Stimulated activated naive B cell treated with anti-CD40 and anti-IgM and Interleukin-4, amounts not matched to agents 10 μg/mL and 1 μg/mL and 100 μg/mL, for 72 hours (primary cell): Measurements from ENCODE around the gene TMEM190.

Source experiments
- ATAC-seq, 2 donors: fragments of 150-1000 bp; cut with Tn5 transposase; replicated peaks; 2 replicates each; pipeline ENCODE4 v1.10.0; 2021; ENCODE audit warnings: moderate library complexity in 1 of 2
- DNase-seq: peaks from one replicate; pipeline ENCODE4 v3.0.0; 2021
- H3K27ac Mint-ChIP-seq: one replicate; pipeline ENCODE4 v1.8.0; 2022; ENCODE audit warnings: mild to moderate bottlenecking, mixed read lengths
- H3K27me3 Mint-ChIP-seq, 2 donors: one replicate each; pipeline ENCODE4 v1.8.0; 2022; ENCODE audit warnings: mixed read lengths in 2 of 2
- H3K36me3 Mint-ChIP-seq, 2 donors: one replicate each; pipeline ENCODE4 v1.8.0; 2022; ENCODE audit warnings: mixed read lengths in 2 of 2, mild to moderate bottlenecking in 1 of 2
- H3K4me1 Mint-ChIP-seq, 2 donors: one replicate each; pipeline ENCODE4 v1.8.0; 2022; ENCODE audit warnings: mixed read lengths in 2 of 2, mild to moderate bottlenecking in 1 of 2
- H3K4me3 Mint-ChIP-seq, 2 donors: one replicate each; pipeline ENCODE4 v1.8.0; 2022; ENCODE audit warnings: mild to moderate bottlenecking in 2 of 2, mixed read lengths in 2 of 2, moderate library complexity in 1 of 2
- H3K9me3 Mint-ChIP-seq, 2 donors: one replicate each; pipeline ENCODE4 v1.8.0; 2022; ENCODE audit warnings: mixed read lengths in 2 of 2, mild to moderate bottlenecking in 1 of 2

TMEM190 gene

DNA sequence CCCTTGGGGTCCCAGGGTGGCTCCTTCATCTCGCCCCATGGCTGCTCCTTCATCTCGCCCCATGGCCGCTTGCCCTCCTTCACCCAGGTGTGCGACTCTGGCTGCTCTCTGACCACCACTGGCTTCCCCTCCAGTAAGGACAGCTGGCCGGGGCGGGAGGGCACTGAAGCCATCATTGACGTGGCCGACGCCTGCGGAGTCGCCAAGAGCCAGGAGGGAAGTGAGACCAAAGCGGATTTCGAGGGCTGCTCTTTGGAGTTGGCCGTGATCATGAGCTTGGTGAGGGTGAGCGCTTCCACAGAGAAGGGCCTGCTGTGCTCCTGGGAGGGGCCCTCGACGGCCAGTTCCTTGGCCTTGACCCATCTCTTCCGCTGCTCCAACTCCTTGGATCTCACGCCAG is 18.1 kb upstream of the TMEM190 start:
- Mint-ChIP-seq H3K9me3 (no peaks in the 10 kb centered on the region), H3K4me1 (peaks cover 4 to 8% of the 10 kb centered on the region in 2 donors), H3K4me3 (no peak overlapping the region), H3K27ac (no peak overlapping the region), H3K36me3 (peaks cover 1 to 4% of the 10 kb centered on the region in 2 donors), H3K27me3 (peaks cover 43 to 54% of the 10 kb centered on the region in 2 donors)
- DNase-seq = no peak
- no peak for ATAC-seq

DNA sequence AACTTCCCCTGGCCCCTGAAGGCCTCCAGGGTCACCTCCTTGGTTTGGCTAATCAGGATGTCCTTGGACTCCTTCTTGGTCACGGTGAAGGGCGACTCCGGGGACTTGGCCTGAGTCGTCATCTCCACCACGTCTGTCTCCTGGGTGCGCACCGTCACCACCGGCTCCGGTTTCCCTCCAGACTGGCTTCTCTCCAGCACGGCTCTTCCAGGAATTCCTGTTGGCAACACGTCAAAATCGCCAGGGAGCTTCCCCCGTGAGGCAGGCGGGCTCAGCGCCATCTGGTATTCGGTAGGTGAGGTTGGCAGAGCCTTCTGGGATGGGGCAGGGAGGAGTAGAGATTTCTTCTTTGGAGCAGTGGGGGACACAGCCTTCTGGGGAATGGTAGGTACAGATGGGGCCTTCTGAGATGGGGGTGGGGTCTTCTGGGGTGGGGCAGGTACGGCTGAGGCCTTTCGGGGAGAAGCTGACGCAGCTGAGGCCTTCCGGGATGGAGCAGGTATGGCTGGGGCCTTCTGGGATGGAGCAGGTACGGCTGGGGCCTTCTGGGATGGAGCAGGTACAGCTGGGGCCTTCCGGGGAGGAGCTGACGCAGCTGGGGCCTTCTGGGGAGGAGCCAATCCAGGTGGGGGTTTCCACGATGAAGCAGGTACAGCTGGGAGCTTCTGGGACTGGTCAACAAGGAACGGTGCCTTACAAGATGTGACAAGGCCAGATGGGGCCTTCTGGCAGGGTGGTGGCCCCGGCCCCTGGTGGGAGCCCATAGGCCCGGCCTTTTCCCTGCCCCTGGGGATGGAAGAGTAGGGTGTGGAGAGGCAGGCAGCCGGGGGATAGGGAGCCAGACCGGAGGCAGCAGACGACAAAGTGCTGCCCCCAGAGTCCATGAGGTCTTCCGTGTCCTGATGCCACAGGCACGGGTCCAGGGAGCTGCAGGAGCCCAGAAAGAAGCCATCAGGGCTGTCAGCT is 17.4 kb upstream of the TMEM190 start:
- no peak overlapping the region for H3K27ac Mint-ChIP-seq
- H3K27me3 Mint-ChIP-seq = peaks cover 35 to 54% of the 10 kb centered on the region in 2 donors
- no peaks in the 10 kb centered on the region for H3K9me3 Mint-ChIP-seq
- peaks cover 0 to under 1% of the 10 kb centered on the region in 2 donors for H3K4me1 Mint-ChIP-seq
- DNase-seq (no peak), ATAC-seq (no peak)
- H3K36me3 Mint-ChIP-seq = peaks cover 1 to 4% of the 10 kb centered on the region in 2 donors
- H3K4me3 Mint-ChIP-seq = no peak overlapping the region

DNA sequence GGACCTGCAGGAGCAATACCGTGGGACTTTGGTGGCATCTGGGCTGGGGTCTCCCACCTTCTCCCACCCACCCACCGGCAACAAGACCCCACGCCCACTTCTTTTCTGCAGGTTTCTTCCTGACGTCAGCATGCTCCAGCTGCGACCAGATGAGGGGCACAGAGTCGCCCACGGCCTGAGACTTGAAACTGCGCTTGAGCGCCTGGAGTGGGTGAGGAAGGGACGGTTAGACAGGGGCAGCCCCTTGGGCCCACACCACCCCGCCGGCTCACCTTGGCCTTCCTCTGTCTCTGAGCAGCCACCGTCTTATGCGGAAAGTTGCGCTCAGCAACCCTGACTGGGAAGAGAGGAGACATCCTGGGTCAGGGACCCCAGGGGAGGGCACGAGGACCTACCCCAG is 15.7 kb upstream of the TMEM190 start:
- no peak for ATAC-seq

DNA sequence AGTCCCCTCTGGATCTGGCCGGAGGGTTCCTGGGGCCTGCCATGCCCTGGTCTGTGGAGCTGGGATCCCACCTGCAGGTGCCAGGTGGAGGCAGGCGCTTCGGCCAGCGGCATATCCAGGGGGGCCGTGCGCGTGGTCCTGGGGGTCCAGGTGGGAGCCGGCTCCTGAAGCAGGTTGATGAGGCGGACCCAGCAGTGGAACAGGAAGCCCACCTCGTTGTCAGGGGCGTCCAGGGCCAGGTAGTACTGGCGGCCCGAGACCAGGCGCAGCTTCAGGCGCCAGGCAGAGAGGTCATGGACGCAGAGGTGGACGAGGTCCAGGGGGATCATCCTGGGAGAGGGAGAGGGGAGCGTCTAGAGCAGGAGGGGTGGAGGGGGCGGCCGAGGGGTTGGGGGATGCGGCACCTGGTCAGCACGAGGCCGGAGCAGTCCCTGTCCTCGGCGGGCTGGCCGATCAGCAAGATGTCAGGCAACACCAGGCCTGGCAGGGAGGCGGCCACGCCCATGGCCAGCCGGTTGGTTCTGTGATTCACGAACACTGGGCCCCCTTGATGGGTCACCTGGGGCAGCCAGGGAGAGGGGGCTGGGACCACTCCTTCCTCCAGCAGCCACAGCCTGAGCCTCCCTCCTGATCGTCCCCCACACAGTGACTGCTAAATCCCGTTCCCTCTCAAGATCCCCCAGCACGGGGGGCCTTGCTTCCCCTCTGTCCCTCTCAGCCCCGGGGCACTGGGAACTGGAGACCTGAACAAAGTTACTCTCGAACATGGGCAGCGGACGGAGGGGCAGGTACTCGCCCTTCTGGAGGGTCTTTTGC is 14.2 kb upstream of the TMEM190 start:
- Mint-ChIP-seq H3K36me3 (peaks cover under 1 to 1% of the 10 kb centered on the region in 2 donors), H3K4me3 (no peak overlapping the region), H3K27me3 (peaks cover 27 to 38% of the 10 kb centered on the region in 2 donors), H3K27ac (no peak overlapping the region), H3K9me3 (no peaks in the 10 kb centered on the region), H3K4me1 (no peaks in the 10 kb centered on the region)
- ATAC-seq (no peak), DNase-seq (no peak)

More for the DNA sequence above, 15.7 kb upstream of the TMEM190 start:
- Mint-ChIP-seq H3K4me1 (no peaks in the 10 kb centered on the region), H3K9me3 (no peaks in the 10 kb centered on the region), H3K27me3 (peaks cover 29 to 41% of the 10 kb centered on the region in 2 donors), H3K27ac (no peak overlapping the region), H3K36me3 (peaks cover 1 to 4% of the 10 kb centered on the region in 2 donors), H3K4me3 (no peak overlapping the region)
- DNase-seq = no peak

DNA sequence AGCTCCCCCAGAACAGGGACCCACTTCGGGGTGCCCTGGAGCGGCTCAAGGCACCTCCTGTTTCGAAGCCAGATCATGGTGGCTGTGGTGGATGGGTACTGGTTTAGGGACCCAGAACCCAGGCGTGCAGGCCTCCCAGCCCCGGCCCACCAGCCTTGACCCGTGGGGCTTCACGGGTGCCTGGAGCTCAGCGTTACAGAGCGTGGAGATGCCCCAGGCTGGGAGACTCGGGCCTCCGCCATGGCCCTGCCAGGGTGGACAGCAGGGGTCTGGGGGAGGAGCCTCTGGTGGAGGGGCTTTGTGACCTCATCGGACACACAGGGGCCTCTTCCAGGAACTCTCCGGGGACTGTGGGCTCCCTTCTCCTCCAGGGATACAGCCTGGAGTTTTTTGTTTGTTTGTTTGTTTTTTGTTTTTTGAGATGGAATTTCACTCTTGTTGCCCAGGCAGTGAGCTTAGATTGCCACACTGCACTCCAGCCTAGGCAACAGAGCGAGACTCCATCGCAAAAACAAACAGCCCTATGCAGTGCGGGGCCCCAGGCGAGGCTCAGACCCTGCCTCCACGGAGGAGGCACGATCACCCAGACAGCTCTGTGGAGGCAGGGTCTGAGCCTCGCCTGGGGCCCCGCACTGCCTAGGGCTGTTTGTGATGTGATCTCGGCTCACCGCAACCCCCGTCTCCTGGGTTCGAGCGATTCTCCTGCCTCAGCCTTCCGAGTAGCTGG is 13.5 kb upstream of the TMEM190 start, which contains the start of gene GARIN5B:
TSS of gene GARIN5B (minus strand) at position 271 of the 727 bp plus-strand sequence. CDS start at position 77, 194 bp downstream.
- Mint-ChIP-seq H3K4me3 (no peak within 1 kb of the TSS), H3K9me3 (no peaks in the 10 kb centered on the region), H3K27ac (peak within 1 kb of the TSS; percentile 25), H3K36me3 (no peaks in the 10 kb centered on the region), H3K4me1 (no peaks in the 10 kb centered on the region), H3K27me3 (peaks cover 25 to 38% of the 10 kb centered on the region in 2 donors)
- ATAC-seq = no peak
- DNase-seq = no peak

DNA sequence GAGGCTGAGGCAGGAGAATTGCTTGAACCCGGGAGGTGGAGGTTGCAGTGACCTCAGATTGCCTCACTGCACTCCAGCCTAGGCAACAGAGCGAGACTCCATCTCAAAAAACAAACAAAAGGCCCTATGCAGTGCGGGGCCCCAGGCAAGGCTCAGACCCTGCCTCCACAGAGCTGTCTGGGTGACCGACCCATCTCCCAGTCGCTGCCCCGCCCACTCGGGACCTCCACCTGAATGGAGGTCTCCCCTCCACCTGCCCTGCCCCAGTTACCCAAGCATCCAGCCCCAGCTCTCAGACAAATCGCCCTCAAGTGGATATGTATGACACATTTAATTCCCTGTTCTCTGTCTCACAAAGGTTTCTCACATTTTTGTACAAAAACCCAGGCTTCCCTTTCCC is 11.4 kb upstream of the TMEM190 start:
- Mint-ChIP-seq H3K27me3 (peaks cover 33 to 42% of the 10 kb centered on the region in 2 donors), H3K36me3 (no peaks in the 10 kb centered on the region), H3K4me1 (peaks cover 7 to 12% of the 10 kb centered on the region in 2 donors), H3K4me3 (no peak overlapping the region), H3K27ac (no peak overlapping the region), H3K9me3 (no peaks in the 10 kb centered on the region)
- ATAC-seq = no peak
- DNase-seq = no peak

DNA sequence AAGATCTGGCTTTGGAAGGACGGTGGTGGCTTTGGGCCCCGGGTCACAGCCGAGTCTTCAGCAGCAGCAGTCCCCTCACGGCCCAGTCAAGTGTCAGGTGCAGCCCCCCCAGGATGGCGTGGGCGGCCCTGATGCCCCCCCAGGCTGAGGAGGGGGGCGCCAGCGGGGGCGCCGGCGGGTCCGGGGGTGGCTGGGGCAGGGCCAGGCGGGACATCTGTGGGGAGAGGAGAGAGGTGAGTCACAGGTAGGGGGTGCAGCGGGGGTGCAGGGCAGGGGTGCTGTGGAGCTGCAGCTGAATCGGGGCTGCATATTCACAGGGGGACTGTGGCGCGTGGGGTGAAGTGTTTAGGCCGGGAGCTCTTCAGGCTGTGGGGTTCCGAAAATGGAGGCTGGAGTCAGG is 10.7 kb upstream of the TMEM190 start:
- H3K9me3 Mint-ChIP-seq = no peaks in the 10 kb centered on the region
- peaks cover 36 to 49% of the 10 kb centered on the region in 2 donors for H3K27me3 Mint-ChIP-seq
- peaks cover 10 to 12% of the 10 kb centered on the region in 2 donors for H3K4me1 Mint-ChIP-seq
- ATAC-seq = no peak
- no peak overlapping the region for H3K4me3 Mint-ChIP-seq
- DNase-seq = no peak
- H3K36me3 Mint-ChIP-seq = peaks cover 0 to 4% of the 10 kb centered on the region in 2 donors
- H3K27ac Mint-ChIP-seq = no peak overlapping the region

DNA sequence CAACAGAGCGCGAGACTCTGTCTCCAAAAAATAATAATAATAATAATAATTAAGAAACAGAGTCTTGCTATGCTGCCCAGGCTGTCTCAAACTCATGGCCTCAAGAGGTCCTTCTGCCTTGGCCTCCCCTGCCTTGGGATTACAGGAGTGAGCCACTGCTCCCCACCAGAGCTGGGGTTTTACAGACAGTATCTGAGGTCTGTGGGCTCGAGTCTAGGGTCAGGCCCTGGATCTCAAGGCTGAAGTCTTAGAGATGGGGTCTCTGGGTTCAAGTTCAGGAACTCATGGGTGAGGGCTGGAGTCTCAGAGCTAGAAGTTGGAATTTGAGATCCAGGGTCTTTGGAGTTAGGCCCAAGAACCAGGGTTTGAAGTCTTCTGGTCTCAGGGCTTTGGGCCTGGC is 9.8 kb upstream of the TMEM190 start:
- no peak for DNase-seq
- Mint-ChIP-seq H3K27ac (no peak overlapping the region), H3K36me3 (peaks cover 0 to 5% of the 10 kb centered on the region in 2 donors), H3K9me3 (no peaks in the 10 kb centered on the region), H3K4me3 (no peak overlapping the region), H3K27me3 (peaks cover 42 to 57% of the 10 kb centered on the region in 2 donors), H3K4me1 (peaks cover 10 to 12% of the 10 kb centered on the region in 2 donors)
- ATAC-seq = no peak

DNA sequence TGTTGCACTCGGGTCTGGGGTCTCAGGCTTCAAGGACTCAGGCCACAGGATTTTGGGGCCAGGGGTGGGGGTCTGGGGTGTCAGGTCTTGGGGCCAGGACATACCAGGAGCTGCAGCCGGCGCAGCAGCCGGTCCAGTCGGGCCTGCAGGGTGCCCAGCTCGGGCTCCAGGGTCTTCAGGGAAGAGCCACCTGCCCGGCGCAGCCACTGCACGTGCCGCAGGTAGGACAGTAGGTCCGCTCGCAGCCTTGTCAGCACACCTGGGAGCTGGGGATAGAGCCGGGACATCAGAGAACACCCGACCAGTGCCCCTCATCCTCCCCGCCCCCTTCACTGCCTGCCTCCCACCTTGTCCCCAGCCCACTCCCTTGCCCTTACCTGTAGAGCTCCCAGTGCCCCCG is 8.5 kb upstream of the TMEM190 start:
- H3K4me3 Mint-ChIP-seq = no peak overlapping the region
- H3K27ac Mint-ChIP-seq = no peak overlapping the region
- no peaks in the 10 kb centered on the region for H3K9me3 Mint-ChIP-seq
- peaks cover 12 to 13% of the 10 kb centered on the region in 2 donors for H3K4me1 Mint-ChIP-seq
- DNase-seq = no peak
- H3K36me3 Mint-ChIP-seq = peaks cover 0 to 5% of the 10 kb centered on the region in 2 donors
- H3K27me3 Mint-ChIP-seq = peaks cover 50 to 70% of the 10 kb centered on the region in 2 donors
- no peak for ATAC-seq

DNA sequence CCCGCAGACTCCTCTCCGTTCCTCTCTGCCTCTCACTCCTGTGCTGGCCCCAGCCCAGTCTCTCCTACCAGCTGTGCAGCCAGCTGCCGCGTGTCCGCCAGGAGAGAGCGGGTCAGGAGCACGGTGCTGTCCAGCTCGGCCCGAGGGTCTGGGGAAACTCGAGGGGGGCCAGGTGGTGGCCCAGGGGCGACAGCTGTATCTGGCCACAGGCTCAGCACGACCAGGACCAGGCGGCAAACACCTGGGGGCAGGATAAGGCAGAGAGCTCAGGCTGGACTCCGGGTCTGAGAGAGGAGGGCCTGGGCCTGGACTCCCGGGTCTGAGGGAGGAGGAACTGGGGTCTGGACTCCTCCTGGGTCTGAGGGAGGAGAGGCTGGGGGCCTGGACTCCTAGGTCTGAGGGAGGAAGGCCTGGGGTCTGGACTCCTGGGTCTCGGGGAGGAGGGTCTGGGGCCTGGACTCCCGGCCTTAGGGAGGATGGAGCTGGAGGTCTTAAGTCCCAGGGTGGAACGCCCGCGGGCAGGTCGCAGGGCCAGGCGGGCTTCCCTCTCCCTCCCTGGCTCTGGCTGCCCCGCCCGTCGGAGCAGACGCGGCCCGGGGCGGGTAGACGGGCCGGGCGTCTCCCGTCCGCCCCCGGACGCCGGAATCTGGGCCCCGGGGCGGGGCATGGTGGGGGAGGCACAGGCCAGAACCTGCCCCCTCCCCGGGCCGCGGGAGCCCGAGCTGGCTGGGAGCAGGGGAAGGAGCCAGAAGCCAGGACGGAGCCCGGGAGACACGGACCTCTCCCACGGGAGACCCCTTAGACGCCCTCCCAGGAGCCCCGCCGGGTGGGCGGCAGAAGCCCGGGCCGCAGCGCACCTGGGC is 7.7 kb upstream of the TMEM190 start:
- peaks cover 12 to 17% of the 10 kb centered on the region in 2 donors for H3K4me1 Mint-ChIP-seq
- H3K9me3 Mint-ChIP-seq = no peaks in the 10 kb centered on the region
- H3K27ac Mint-ChIP-seq = no peak overlapping the region
- H3K36me3 Mint-ChIP-seq = peaks cover 0 to 5% of the 10 kb centered on the region in 2 donors
- ATAC-seq (peak; percentile 48 to 57), DNase-seq (no peak)
- peak overlapping the region; percentile 44 to 74 for H3K4me3 Mint-ChIP-seq
- H3K27me3 Mint-ChIP-seq = peaks cover 58 to 73% of the 10 kb centered on the region in 2 donors

DNA sequence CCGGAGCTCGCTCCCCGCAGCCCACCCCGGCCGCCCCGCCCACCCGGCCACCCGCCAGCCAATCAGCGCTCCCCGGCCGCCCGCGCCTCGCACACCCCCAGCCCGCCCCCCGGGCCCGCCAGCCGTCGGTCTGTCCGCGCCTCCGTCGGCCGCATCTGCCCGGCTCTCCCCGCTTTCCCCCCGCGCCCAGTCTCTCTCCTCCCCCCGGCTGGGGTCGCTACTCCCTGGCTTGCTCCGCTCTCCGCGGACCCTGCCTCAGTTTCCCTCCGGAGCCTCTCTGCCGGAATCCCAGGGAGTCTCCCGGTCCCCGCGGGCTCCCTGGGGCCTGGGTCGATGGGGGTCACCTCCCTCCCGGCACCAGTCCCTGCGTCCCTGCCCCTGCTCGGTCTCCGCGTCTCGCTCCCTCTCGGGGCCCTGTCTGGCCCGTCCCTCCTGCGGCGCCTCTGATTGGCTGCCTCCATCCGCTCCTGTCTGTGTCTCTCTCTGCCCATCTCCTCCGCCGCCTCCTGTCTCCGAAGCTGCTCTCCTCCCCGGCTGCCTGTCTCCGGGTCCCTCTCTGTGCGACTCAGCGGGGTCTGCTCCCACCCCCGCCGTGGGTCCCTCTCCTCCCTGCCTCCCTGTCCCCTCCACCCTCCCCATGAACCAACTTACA is 6.8 kb upstream of the TMEM190 start:
- Mint-ChIP-seq H3K27ac (peak overlapping the region; percentile 81), H3K4me1 (peaks cover 12 to 17% of the 10 kb centered on the region in 2 donors), H3K4me3 (peak overlapping the region; percentile 74 to 79), H3K27me3 (peaks cover 59 to 73% of the 10 kb centered on the region in 2 donors), H3K9me3 (no peaks in the 10 kb centered on the region), H3K36me3 (peaks cover 0 to 5% of the 10 kb centered on the region in 2 donors)
- DNase-seq = no peak
- ATAC-seq = peak; percentile 66 to 75

DNA sequence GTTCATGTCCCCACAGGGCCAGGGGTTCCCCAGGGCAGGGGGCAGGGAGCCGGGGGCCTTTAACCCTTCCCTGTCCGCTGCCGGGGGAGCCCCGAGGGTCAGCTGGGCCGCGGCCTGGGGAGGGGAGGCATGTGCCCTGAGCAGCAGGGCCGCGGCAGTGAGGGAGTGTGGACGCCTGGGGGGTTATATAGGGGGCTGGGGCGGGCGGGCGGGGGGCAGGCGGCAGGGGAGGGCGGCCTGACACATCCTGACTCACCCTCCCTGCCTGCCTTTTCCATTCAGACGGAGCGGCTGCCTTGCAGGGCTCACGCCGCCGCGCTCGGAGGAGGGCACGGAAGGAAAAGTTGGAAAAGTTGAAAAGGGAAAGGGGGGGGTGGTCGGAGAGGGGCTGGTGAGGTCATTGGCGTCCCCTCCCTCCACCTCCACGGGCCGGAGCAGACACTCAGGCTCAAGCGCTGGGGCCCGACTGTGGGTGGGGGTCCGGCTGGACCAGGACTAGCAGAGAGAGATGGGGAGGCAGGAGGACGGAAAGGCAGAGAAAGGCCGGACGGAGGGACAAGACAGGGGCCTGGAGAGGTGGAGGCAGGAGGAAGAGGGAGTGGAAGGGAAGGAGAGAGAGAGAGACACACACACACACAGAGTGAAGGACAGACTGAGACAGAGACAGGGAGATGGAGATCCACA is 6.2 kb upstream of the TMEM190 start, which contains the start of gene IL11:
TSS of gene IL11 (minus strand) at position 159 of the 684 bp plus-strand sequence. CDS start at position 6, 153 bp downstream.
- H3K4me3 Mint-ChIP-seq = peak within 1 kb of the TSS; percentile 74 to 79
- H3K27ac Mint-ChIP-seq = peak within 1 kb of the TSS; percentile 81
- peaks cover 0 to 5% of the 10 kb centered on the region in 2 donors for H3K36me3 Mint-ChIP-seq
- DNase-seq = no peak
- H3K9me3 Mint-ChIP-seq = no peaks in the 10 kb centered on the region
- H3K4me1 Mint-ChIP-seq = peaks cover 12 to 17% of the 10 kb centered on the region in 2 donors
- ATAC-seq = no peak
- peaks cover 61 to 77% of the 10 kb centered on the region in 2 donors for H3K27me3 Mint-ChIP-seq
